A549 (cell line): ENCODE results near the gene AOAH.

Experiments
- CEBPB ChIP-seq, 2 experiments: fragments of >200 bp in 1 of 2; sonication (Bioruptor Twin) in 1 of 2; formaldehyde crosslinking in 1 of 2; IDR thresholded peaks; 2 replicates each; pipeline ENCODE4 v1.6.1; 2012 to 2016
- CTCF ChIP-seq: fragments of >200 bp; sonication (Bioruptor Twin); formaldehyde crosslinking; IDR thresholded peaks from 3 replicates; pipeline ENCODE4 v1.5.1; 2016
- RAD21 ChIP-seq, 2 experiments: fragments of >200 bp in 1 of 2; sonication (Bioruptor Twin) in 1 of 2; formaldehyde crosslinking in 1 of 2; IDR thresholded peaks in 1 of 2; conservative IDR thresholded peaks in 1 of 2; 2 replicates in 1 of 2; 3 replicates in 1 of 2; pipeline ENCODE4 v1.6.1; 2012 to 2018; ENCODE audit warnings: inconsistent platforms in 1 of 2
- REST ChIP-seq: fragments of 200-600 bp; sonication (generic); IDR thresholded peaks from 2 replicates; pipeline ENCODE4 v1.6.1; 2016; ENCODE audit warnings: antibody characterized with exemption, mild to moderate bottlenecking, moderate library complexity
- USF2 ChIP-seq: fragments of 450-650 bp; IDR thresholded peaks from 2 replicates; pipeline ENCODE4 v1.6.1; 2014; ENCODE audit warnings: antibody characterized with exemption

GRCh38 chr7:36602934-36603887, 121.1 kb downstream of the AOAH start:
- TF ChIP-seq RAD21 (conservative IDR thresholded peaks at IDR 0.05 in 1 of 2, IDR thresholded peaks at IDR 0.05 in 1 of 2) = no peak
- no peak for TF ChIP-seq REST
- no peak for TF ChIP-seq CTCF
- no peak for TF ChIP-seq USF2
- no peak for TF ChIP-seq CEBPB (IDR thresholded peaks at IDR 0.05)
